ENCODE results near the gene FLCN.

Gene FLCN

DNA sequence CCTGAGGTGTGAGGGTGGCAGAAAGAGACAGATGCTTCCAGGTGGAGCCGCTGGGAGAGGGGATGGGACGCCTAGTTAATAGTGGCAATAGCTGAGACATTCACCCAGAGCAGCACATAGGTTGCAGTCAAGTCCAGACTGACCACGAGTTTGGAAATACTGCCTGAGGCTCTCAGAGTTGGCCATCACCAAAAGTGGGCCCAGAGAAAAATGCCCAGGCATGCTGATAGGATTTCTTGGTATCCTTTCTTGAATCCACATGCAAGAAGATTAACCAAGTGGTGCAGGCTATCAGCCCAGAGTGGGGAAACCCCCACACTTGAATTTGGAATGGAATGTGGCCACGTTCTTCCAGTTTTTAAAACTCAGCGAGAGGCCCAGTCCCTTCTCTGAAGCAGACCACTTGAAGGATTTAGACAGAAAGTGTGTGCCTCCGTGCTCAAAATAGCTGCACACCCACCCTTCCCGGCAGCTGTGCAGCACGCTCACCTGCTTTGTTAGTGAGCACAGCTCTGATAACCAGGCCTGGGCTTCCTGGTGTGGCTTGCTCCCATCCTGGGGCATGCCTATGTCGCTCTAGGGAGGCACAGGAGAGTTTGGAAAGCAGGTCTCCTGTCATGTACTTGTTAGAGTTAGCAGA, 66.5 kb downstream of the FLCN start:
- DNase-seq: peak in 1 of 56 donors; percentile 17

DNA sequence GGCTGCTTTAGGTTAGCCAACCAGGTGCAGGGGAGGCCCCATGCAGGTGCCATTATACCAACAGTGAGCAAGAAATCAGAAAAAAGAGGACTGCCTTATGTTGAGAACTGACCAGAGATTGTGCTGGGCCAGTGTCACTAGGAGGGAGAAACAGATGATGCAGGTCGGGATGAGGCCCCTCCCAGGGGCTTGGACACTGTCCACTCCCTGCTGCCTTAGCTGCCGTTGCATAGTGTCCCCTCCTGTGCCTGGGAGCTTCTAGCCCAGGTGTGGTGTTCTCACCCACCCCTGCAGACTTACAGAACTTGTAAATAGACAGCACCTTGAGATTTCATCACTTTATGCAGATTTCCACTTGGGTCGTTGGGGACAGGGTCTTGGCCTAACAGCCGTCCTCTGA, 67.6 kb downstream of the FLCN start:
- no peak for DNase-seq

DNA sequence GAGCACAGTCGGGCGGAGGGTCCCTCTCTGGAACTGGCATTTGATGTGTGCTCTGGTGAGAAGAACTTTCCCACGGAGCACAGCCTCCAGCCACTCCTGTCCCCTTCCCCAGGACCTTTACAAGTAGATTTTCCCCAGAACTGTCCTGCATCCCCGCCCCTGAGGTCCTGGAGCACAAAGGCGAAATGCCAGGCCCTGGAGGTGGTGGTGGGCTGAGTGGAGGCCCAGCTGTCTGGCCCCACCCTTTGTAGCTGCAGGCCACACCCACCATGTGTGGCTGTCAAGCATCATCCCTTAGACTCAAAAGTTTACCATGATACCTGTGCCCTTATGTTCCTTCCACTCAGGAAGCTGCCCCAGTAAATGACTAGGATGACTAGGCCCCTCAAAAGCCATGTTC, 68.6 kb downstream of the FLCN start:
- DNase-seq: no peak

DNA sequence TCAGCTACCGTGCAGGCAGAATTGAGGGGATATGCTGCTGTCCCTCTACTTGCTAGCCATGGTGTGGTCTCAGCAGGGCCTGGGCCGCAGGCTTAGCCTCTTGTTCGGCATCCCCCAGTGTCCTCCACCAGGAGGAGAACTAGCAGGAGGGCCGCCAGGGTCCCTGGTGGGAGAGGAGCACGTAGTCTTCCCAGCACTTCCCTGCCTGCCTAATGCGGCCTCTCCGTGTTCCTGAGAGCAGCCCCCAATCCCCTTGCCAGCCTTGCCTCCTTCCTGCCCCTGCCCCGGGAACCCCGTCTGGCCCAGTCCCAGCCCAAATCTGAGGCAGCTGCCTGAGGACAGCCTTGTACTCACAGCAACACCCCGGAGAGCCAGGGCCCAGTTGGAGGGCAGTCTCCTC, 69.0 kb downstream of the FLCN start:
- DNase-seq: no peak

DNA sequence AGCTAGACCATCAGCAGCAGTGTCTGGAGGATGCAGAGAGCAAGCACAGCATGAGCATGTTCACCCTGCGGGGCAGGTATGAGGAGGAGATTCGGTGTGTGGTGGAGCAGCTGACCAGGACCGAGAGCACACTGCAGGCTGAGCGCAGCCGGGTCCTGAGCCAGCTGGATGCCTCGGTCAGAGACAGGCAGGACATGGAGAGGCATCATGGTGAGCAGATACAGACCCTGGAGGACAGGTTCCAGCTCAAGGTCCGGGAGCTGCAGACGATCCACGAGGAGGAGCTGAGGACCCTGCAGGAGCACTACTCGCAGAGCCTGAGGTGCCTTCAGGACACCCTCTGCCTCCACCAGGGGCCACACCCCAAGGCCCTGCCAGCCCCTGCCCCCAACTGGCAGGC, 69.6 kb downstream of the FLCN start:
- no peak for DNase-seq

DNA sequence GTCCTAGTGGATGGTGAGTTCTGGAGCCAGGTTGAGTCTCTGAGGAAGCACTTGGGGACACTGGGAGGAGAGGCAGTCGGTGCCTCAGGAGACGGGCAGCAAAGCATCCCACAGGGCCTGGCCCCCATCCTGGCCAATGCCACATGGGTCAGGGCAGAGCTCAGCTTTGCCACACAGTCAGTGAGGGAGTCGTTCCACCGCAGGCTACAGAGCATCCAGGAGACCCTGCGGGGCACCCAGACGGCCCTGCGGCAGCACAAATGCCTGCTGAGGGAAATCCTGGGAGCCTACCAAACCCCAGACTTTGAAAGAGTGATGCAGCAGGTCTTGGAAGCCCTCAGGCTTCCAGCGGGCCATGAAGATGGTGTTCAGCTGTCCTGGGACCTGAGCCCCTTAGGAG, 70.5 kb downstream of the FLCN start:
- DNase-seq: no peak

DNA sequence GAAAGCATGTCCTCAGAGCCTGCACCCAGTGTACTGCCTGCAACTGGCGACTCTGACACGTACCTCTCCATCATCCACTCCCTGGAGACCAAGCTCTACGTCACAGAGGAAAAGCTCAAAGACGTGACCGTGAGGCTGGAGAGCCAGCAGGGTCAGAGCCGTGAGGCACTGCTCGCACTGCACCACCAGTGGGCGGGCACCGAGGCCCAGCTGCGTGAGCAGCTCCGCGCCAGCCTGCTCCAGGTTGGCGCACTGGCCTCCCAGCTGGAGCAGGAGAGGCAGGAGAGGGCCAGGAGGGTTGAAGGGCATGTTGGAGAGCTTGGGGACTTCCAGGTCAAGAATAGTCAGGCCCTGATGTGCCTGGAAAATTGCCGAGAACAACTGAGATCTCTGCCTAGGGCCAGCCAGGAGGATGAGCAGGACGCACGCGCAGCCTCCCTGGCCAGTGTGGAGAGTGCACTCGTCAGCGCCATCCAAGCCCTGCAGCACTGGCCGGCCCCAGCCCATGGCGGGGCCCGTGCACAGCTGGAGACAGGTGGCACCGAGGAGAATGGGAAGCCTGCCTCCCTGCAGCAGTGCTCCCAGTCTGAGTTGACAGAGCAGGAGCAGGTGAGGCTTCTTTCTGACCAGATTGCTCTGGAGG, 71.2 kb downstream of the FLCN start:
- DNase-seq: no peak

DNA sequence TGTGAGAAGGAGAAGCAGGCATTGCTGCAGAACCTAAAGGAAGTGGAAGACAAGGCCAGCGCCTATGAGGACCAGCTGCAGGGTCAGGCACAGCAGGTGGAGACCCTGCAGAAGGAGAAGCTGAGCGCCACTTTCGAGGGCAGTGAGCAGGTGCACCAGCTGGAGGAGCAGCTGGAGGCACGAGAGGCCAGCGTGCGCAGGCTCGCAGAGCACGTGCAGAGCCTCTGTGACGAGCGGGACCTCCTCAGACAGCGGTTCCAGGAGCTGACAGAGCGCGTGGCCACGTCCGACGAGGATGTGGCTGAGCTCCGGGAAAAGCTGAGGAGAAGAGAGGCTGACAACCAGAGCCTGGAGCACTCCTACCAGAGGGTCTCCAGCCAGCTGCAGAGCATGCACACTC, 72.3 kb downstream of the FLCN start:
- no peak for DNase-seq

DNA sequence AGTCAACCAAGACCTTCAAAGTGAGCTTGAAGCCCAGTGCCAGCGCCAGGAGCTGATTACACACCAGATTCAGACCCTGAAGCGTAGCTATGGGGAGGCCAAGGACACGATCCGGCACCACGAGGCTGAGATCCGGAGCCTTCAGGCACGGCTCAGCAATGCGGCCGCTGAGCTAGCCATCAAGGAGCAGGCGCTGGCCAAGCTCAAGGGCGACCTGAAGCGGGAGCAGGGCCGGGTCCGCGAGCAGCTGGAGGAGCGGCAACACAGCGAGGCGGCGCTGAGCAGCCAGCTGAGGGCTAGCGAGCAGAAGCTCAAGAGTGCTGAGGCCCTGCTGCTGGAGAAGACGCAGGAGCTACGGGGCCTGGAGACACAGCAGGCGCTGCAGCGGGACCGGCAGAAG, 72.8 kb downstream of the FLCN start:
- no peak for DNase-seq
